Breast epithelium (tissue), 4 donors: ENCODE results near the gene DOC2B. TPM values are rescaled to one million over a fixed set of nuclear protein-coding genes. Genes with fewer than 3 reads are reported as not detected.
"Not testable (repeated sequence)": the region's sequence is repeated elsewhere in the genome, so short reads cannot be mapped to it uniquely, and the experiment has no call there.

Source experiments
- DNase-seq, 2 donors: peaks; one replicate each; pipeline ENCODE4 v3.0.0-alpha.2; 2019; ENCODE audit warnings: low spot score in 2 of 2
- H3K27ac ChIP-seq, 2 donors: fragments of 200-600 bp; sonication (generic) in 1 of 2; one replicate each; pipeline ENCODE4 v1.5.1; 2016 to 2019; ENCODE audit warnings: mild to moderate bottlenecking in 1 of 2
- H3K27me3 ChIP-seq, 2 donors: fragments of 200-600 bp; sonication (generic) in 1 of 2; one replicate each; pipeline versions ENCODE4 v1.5.1 to v1.6.0; 2017 to 2019; ENCODE audit warnings: control low read depth in 1 of 2, mild to moderate bottlenecking in 1 of 2
- H3K36me3 ChIP-seq: fragments of 200-600 bp; one replicate; pipeline ENCODE4 v1.5.1; 2019
- H3K4me1 ChIP-seq, 2 donors: fragments of 200-600 bp; sonication (generic); one replicate each; pipeline ENCODE4 v1.5.1; 2016 to 2019; ENCODE audit warnings: control low read depth in 1 of 2
- H3K4me3 ChIP-seq, 3 donors: fragments of 200-600 bp; sonication (generic); 1 replicate in 2 of 3; 2 replicates in 1 of 3; pipeline ENCODE4 v1.5.1; 2016 to 2019; ENCODE audit warnings: mild to moderate bottlenecking in 3 of 3, moderate library complexity in 2 of 3
- H3K9me3 ChIP-seq, 2 donors: fragments of 200-600 bp; sonication (generic) in 1 of 2; one replicate each; pipeline ENCODE4 v1.5.1; 2016 to 2019; ENCODE audit warnings: control low read depth in 1 of 2
- POLR2A ChIP-seq: fragments of 450-650 bp; IDR thresholded peaks from one replicate; pipeline ENCODE4 v1.6.1; 2016; ENCODE audit warnings: antibody characterized with exemption, mild to moderate bottlenecking, moderate library complexity
- POLR2AphosphoS5 ChIP-seq, 3 donors: sonication (generic); formaldehyde crosslinking; IDR thresholded peaks; one replicate each; pipeline ENCODE4 v1.6.1; 2017; ENCODE audit warnings: antibody characterized with exemption in 3 of 3
- intact Hi-C: fragments of 100-400 bp; cut with DNase I; formaldehyde crosslinking; loops from one replicate; pipeline ENCODE4 v1.15.1; 2023; ENCODE audit warnings: low total_unique reads
- total RNA-seq, 3 donors: library from RNA; depleted of rRNA; stranded (reverse); fragments of >200 nt; gene quantifications; one replicate each; pipeline ENCODE4 v1.1.0, GENCODE V29; 2016
- TF ChIP-seq, protein P1 (sequence below), 3 donors: fragments of 450-650 bp; IDR thresholded peaks; one replicate each; pipeline ENCODE4 v1.5.1; 2016 to 2017; ENCODE audit warnings: antibody characterized with exemption in 3 of 3, mild to moderate bottlenecking in 3 of 3, moderate library complexity in 3 of 3

DOC2B gene
- total RNA-seq, 3 donors from 2014 or later: 5.9 to 22.9 (median 6.7) TPM

DNA sequence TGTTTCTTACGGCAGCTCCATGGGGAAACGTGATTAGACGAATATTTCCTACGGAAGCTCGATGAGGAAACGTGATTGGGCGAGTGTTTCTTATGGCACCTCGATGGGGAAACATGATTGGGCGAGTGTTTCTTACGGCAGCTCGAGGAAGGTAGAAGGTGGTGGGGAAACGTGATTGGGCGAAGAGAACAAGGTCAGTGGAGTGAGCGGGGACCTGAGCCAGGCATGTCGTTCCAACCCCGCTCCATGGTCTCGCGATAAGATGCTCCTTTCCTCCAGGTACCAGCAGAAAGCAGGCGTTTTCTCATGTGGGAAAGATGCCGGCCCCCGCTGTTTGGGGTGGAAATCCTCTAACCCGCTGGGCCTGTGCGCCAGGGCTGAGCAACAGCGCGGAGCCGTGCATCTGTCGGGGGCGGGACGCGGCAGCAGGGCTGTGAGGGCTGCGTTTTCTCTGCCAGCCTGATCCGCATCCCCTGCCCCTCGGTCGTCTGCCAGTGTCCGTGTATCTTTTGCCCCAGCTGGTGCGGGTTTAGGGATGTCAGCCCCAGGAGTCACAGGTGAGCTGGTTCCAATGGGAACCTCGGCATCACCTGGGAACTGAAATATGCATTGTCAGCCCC, 25.6 kb upstream of the DOC2B start:
- intact Hi-C loops: no loop called here
- TF ChIP-seq POLR2A (no peak), POLR2AphosphoS5 (IDR thresholded peaks at IDR 0.05) (no peak)
- TF ChIP-seq, protein P1, sequence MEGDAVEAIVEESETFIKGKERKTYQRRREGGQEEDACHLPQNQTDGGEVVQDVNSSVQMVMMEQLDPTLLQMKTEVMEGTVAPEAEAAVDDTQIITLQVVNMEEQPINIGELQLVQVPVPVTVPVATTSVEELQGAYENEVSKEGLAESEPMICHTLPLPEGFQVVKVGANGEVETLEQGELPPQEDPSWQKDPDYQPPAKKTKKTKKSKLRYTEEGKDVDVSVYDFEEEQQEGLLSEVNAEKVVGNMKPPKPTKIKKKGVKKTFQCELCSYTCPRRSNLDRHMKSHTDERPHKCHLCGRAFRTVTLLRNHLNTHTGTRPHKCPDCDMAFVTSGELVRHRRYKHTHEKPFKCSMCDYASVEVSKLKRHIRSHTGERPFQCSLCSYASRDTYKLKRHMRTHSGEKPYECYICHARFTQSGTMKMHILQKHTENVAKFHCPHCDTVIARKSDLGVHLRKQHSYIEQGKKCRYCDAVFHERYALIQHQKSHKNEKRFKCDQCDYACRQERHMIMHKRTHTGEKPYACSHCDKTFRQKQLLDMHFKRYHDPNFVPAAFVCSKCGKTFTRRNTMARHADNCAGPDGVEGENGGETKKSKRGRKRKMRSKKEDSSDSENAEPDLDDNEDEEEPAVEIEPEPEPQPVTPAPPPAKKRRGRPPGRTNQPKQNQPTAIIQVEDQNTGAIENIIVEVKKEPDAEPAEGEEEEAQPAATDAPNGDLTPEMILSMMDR (IDR thresholded peaks at IDR 0.05): no peak
- Histone ChIP-seq H3K4me3 (no peak overlapping the region), H3K9me3 (no peaks in the 10 kb centered on the region), H3K4me1 (no peaks in the 10 kb centered on the region), H3K27me3 (no peaks in the 10 kb centered on the region), H3K36me3 (no peaks in the 10 kb centered on the region), H3K27ac (no peak overlapping the region)
- no peak for DNase-seq

DNA sequence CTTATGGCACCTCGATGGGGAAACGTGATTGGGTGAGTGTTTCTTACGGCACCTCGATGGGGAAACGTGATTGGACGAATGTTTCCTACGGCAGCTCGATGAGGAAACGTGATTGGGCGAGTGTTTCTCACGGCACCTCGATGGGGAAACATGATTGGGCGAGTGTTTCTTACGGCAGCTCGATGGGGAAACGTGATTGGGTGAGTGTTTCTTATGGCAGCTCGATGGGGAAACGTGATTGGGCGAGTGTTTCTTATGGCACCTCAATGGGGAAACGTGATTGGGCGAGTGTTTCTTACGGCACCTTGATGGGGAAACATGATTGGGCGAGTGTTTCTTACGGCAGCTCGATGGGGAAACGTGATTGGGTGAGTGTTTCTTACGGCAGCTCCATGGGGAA, 25.0 kb upstream of the DOC2B start:
- DNase-seq, H3K9me3 ChIP-seq, H3K27ac ChIP-seq, H3K27me3 ChIP-seq, H3K36me3 ChIP-seq, intact Hi-C loops, H3K4me1 ChIP-seq, H3K4me3 ChIP-seq: not testable (repeated sequence)

DNA sequence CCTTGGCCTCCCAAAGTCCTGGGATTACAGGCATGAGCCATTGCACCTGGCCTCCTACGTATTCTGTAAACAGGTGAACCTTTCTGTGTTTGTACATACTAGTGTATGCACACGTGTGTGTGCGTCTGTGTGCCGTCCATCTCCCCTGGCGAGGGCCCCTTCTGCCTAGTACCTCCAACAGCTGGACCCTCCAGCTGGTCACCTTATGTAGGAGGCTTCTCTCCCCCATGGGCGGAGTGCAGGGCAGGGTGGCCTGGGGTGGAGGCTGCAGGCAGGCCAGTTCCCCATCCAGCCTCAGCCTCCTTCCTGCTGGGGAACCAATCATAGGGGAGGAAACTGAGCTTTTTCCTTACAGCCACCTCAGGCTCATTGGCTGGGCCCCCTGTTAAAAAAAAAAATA, 24.4 kb upstream of the DOC2B start:
- Histone ChIP-seq H3K4me3 (no peak overlapping the region), H3K4me1 (no peaks in the 10 kb centered on the region), H3K36me3 (no peaks in the 10 kb centered on the region), H3K27me3 (no peaks in the 10 kb centered on the region), H3K27ac (no peak overlapping the region), H3K9me3 (no peaks in the 10 kb centered on the region)
- intact Hi-C loops: no loop called here
- DNase-seq: no peak
- TF ChIP-seq, protein P1 (IDR thresholded peaks at IDR 0.05): no peak
- no peak for TF ChIP-seq POLR2AphosphoS5 (IDR thresholded peaks at IDR 0.05)
- TF ChIP-seq POLR2A: no peak

DNA sequence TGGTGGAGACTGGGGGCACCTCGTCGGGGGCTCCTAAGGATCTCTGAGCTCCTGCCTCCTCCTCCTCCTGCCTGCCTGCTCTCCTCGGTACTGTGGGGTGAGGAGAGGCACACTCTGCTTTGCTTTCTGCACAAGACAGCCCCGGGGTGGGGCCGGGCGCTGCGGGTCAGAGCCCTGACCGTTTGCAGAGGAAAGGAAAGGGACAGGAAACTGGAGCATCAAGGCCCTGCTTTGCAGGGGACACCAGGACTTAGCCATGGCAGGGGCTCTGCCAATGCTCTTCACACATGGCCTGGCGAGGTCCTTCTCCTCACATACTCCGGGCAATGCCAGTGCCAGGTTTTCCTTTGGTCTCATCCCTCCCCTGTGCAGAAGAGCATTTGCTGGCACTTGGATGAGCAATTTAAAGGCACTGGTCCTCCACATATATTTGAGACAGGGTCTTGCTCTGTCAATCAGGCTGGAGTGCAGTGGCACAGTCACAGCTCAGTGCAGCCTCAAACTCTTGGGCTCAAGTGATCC, 23.8 kb upstream of the DOC2B start:
- Histone ChIP-seq H3K4me3 (no peak overlapping the region), H3K27me3 (no peaks in the 10 kb centered on the region), H3K27ac (no peak overlapping the region), H3K4me1 (no peaks in the 10 kb centered on the region), H3K36me3 (no peaks in the 10 kb centered on the region), H3K9me3 (no peaks in the 10 kb centered on the region)
- intact Hi-C loops: no loop called here
- DNase-seq: no peak
- TF ChIP-seq POLR2A (no peak), POLR2AphosphoS5 (IDR thresholded peaks at IDR 0.05) (no peak)
- TF ChIP-seq, protein P1 (IDR thresholded peaks at IDR 0.05): no peak

DNA sequence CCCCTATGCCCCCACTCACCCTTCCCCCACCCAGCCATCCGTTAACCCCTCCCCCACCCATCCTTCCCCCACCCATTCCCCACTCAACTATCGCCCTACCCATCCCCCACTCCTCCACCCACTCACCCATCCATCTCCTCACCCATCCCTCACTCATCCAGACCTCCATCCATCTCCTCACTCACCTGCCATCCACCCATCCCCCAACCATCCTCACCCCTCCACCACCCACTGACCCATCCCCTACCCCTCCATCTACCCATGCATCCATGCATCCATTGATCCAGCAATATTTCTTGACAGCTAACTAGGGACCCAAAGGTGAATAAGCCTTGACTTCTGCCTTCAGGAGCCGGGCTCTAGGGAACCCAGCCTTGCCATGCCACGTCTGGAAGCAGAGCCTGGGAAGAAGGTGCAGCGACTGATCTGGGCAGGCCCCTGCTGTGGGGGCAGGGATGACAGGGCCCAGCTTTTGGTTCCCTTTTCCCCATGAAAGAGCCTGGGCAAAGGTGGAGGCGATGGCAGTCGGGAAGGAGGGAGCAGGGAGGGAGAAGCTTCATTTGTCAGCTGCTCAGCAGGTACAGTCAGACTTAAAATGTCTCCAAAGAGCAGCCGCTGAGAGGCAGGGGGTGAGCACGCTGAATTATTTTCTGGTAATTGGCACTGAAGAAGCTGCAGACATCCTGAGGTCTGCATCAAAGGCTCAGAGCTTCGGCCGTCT, 23.1 kb upstream of the DOC2B start:
- Histone ChIP-seq H3K36me3 (no peaks in the 10 kb centered on the region), H3K27ac (no peak overlapping the region), H3K9me3 (no peaks in the 10 kb centered on the region), H3K4me1 (no peaks in the 10 kb centered on the region), H3K4me3 (no peak overlapping the region), H3K27me3 (no peaks in the 10 kb centered on the region)
- intact Hi-C loops: no loop called here
- TF ChIP-seq POLR2A (no peak), POLR2AphosphoS5 (IDR thresholded peaks at IDR 0.05) (no peak)
- TF ChIP-seq, protein P1 (IDR thresholded peaks at IDR 0.05): no peak
- no peak for DNase-seq
